HG03378 (cell line): ENCODE results near the gene ZNF608.

Experiments
- ATAC-seq: cut with Tn5 transposase; IDR thresholded peaks from one replicate; pipeline ENCODE4 v1.9.1; 2021; ENCODE audit warnings: mild to moderate bottlenecking, moderate library complexity; ENCODE audit not compliant: unreplicated experiment

The ZNF608 gene

GRCh38 chr5:124697933-124698591 is 48.4 kb downstream of the ZNF608 start:
- ATAC-seq, result no peak

DNA sequence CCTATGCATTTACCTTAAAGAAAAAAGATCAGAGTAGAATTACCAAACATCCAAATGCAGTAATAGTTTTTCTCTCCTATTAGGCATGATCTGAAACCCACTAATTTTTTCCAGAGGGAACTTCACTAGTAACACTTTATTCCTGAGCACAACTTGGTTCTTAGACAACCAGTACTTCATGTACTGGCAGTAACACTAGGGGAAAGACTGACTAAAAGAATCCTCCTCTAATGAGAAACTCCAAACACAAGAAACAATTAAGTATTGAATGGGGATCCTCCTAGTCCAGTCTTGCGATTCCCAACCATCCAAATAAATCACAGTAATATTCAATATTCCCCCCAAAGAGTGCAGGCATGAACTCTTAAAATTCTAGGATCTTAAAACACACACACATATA is 48.9 kb downstream of the ZNF608 start:
- no peak for ATAC-seq

DNA sequence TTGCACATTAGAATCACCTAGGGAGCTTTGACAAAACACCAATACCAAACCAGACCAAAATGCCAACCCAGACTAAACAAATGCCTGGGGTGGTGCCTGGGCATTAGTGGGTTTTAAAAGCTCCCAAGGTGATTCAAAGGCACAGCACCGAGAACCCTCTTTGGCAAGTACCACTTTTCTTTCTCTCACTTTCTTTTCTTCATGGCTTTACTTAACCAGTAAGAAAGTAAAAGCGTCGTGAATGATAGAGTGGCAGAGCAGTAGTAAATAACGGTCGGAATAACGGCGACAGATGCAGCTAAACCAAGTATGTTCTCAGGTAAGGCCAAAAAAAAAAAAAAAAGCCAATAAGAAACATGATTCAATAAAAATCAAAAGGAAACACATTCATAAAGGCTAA is 49.5 kb downstream of the ZNF608 start:
- ATAC-seq, result no peak
